Embryonic facial prominence (tissue), 1 donor: ENCODE measurements around the gene RASGRF2.

Experiments used
- DNase-seq: peaks from one replicate; pipeline ENCODE4 v3.0.0-alpha.2; 2016; ENCODE audit errors: extremely low spot score

The RASGRF2 gene

GRCh38 chr5:81203729-81204128 is 243.6 kb downstream of the RASGRF2 start:
- DNase-seq, result no peak

DNA sequence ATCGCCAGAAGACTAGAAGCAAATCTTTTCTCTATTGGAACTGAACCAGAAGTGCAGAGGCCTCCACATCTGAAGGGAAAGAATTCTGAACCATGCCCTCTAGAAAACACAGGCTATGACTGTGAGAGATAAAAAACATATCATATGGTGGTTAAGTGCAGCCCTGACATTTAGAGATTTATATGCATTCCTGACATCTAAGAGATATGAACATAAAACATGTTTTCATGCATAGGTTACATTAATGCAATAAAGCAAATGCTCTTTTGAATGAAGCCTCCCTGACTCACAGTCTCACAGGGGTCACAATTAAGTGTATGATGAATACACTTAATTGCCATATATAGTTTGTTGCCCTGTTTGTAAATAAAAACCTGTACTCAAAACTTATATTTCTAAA is 244.0 kb downstream of the RASGRF2 start:
- DNase-seq, result no peak

DNA sequence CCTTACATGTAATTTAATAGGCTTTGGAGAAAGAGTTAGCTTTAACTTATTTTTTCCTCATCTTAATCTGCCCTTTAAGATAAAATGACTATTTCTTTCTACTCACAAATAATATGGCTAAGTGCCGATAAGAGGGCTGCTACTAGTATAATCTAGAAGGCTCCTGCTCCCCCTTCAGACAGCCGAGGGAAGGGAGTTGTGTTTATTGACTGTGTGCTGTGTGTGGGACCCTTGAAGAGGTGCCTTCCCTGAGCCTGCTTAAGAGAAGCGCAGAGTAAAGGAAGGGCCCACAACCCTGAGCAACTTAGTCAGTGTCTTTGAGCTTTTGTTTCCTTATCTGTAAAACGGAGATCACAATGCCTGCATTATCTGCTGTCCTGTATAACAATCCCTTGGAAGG is 244.9 kb downstream of the RASGRF2 start:
- no peak for DNase-seq

GRCh38 chr5:81207009-81207408 is 246.8 kb downstream of the RASGRF2 start:
- no peak for DNase-seq

GRCh38 chr5:81208904-81209303 is 248.7 kb downstream of the RASGRF2 start:
- DNase-seq, result no peak

DNA sequence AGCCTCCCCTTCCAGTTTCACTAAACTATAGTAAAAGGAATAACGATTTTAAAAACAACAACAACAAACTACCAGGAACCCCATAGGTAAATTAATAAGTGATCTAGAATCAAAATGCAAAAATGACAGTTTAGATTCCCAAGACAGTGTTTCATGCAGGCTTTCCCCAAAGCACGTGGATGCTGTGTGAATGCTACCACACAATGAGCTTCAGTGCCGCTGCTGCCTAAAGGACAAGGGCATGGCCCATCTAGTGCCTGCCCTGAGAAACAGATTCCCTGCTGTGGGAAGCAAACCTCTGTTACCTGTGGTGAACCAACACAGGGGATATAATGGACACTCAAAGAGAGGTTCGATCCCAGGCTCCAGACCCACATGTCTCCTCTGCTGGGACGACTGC is 249.2 kb downstream of the RASGRF2 start:
- no peak for DNase-seq

DNA sequence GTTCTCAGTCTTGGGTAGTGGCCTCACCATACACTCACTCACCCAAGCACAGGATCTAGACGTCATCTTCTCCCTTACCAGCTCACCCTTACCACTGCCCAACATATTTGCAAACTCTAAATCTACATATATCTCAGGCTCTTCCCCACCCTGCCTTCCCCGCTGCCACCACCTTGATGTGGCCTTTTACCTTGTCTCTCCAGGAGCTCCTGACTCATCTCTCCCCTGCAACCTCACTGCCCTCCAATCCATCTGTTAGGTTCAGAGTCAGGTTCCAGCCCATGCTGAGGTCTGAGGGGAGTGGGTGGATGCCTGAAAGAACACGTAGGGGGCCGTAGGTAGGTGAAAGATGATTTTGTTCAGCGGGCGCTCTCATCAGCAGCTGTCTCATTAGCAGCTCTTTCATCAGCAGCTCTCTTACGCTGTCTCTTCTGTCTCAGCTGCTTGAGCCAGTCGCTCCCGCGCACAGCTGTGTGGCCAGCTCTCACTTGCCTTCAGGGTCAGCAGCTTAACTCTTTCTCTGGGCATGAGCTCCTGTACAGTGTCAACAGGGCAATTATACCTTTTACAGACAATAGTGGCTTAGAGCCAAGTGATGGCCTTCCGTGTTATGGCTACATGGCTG is 249.8 kb downstream of the RASGRF2 start:
- no peak for DNase-seq

GRCh38 chr5:81212211-81212751 is 252.1 kb downstream of the RASGRF2 start:
- no peak for DNase-seq

DNA sequence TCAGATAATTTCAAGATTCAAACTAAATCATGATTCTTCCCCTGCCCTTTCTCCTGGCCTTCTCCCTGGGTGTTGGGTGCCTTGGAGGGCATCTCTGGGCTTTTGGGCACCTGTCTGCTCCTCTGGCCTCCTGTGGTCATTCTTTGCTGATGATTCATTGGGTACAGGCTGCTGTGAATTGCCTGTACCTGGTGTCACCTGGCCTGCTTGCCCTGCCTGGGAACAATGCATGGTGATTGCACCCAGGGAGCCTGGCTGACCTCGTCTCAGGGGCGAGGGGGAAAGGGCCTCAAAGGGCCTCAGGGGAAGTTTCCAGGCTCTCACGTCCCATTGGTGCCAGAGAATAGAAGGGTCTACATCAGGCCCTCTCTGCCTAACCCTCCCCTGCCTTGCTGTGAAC is 252.9 kb downstream of the RASGRF2 start:
- DNase-seq, result no peak

- DNase-seq, result no peak
Observed at GRCh38 chr5:81214848-81215247, 254.7 kb downstream of the RASGRF2 start.

GRCh38 chr5:81216152-81216551 is 256.0 kb downstream of the RASGRF2 start:
- DNase-seq, result no peak

- no peak for DNase-seq
Observed at GRCh38 chr5:81219389-81219788, 259.2 kb downstream of the RASGRF2 start.

DNA sequence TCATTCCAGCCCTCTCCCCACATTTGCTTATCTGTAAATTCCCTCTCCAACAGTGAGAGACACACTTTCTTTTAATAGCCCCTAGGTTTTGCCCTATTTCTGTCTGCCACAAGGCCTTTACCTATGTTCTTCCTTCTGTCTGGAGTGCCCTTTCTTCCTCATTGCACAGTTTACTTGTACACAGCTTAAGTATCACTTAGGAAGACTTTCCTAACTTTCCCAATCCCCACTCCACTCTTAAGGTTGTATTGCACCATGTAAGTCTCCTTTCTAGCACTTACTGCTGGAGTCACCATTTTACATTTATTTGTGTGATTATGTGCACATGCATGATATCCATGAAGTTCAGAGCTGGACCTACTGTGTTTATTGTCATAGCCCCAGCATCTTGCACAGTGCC is 262.1 kb downstream of the RASGRF2 start:
- DNase-seq, result no peak

DNA sequence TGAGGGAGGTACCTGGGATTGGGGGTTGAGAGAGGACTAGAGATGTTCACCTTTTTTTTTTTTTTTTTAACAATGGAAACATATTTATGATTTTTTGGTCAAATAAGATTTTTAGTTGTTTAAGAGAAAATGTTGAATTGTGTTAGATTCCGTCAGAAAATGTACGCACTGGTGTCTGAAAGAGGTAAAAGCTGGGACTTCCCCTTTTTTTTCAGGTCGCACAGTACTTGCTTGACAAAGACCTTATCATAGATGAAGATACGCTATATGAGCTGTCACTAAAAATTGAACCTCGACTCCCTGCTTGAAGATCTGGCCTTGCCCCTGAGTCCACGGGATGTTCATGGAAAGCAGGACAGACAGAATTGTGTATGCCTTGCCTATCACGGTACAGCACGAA is 265.3 kb downstream of the RASGRF2 start:
- DNase-seq, result no peak

DNA sequence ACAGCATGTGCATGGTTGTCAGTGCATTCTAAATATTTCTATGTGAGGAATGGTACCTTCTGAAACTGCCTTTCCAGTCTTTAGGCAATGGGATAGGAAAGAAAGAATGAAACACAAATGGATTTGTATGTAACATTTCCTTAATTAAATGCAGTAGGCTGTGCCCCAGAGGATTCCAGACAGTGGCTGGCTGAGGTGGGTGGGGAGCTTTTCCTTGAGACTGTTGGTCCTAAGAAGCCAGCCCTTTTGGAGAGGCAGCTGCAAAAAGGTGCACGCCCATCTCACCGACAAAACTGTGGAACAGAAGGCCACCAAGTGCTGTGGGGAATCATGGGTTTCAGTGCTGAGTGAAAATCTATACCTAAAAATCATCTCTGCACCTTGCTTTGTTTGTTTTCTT is 266.1 kb downstream of the RASGRF2 start:
- no peak for DNase-seq

GRCh38 chr5:81226949-81227348 is 266.8 kb downstream of the RASGRF2 start:
- no peak for DNase-seq

DNA sequence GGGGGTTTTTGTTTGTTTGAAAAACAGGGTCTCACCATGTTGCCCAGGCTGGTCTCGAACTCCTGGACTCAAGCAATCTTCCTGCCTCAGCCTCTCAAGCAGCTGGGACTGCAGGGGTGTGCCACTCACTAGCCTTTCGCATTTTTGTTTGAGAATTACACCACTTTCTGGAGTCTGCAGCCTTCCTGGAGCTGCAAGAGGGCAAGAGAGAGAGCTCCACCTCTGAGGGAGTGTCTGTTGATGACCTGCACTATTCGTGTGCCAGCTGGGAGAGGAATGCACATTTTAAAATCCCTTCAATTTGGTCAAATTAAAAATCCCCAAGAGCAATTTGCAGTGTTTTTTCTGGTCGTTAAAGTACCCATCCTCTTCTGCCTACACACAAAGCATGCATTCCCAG is 267.9 kb downstream of the RASGRF2 start:
- DNase-seq, result no peak

- DNase-seq, result no peak
Observed at GRCh38 chr5:81230416-81230815, 270.3 kb downstream of the RASGRF2 start.

GRCh38 chr5:81232464-81233079 is 272.4 kb downstream of the RASGRF2 start:
- DNase-seq, result no peak

- DNase-seq, result no peak
Observed at GRCh38 chr5:81233080-81233634, 273.0 kb downstream of the RASGRF2 start, which contains the start of gene CKMT2. Gene CKMT2 (plus strand): TSS chr5:81233322. CDS start chr5:81251133, 17,811 bp downstream.

- no peak for DNase-seq
Observed at GRCh38 chr5:81234299-81234698, 274.1 kb downstream of the RASGRF2 start.

DNA sequence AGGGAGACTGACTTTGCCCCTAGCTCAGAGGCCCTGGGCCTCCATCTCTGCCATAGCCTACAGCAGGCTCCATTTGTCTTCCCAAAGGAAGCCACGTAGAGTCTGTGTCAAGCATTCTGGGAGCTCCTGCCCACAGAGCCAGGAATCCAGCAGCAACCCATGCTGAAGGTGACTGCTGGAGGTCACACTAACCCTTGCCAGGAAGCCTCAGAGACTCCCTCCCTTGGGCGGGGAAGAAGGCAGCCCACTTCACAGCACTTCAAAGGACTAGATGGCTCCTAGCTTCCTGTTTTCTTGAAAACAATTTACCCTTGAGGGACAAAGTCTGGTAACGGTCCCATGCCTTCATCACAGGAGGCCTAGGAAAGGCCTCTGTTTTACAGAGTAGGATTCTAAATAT is 274.6 kb downstream of the RASGRF2 start:
- DNase-seq, result no peak
